ENCODE measurements around the gene ADH1C.

The ADH1C gene

DNA sequence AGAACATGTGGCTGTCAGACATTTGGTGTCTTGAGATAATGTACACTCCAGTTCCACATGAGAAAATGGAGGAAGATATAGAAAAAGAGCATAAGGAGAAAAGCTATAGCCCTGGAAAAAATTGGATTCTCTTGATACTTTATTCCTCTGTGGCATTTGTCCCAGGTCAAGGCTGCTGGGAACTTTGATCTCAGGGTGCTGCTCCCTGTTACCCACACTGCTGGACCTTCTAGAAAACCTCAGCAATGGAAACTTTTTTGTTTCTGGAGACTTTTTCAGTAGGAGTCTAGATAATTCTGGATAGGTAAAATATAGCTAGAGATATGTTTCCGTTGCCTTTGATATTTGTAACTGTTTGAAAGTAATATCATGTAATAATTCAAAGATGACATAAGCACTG lies 11.1 kb downstream of the ADH1C start:
- no peak for TF ChIP-seq POLR2AphosphoS5 (IDR thresholded peaks at IDR 0.05; ENCODE audit: low read depth, low read length)
- no peak for TF ChIP-seq FOXP2 (optimal IDR thresholded peaks at IDR 0.05; ENCODE audit: borderline replicate concordance, extremely low read depth, extremely low read length, insufficient read depth)
- TF ChIP-seq TAF1 (IDR thresholded peaks at IDR 0.05; ENCODE audit: borderline replicate concordance, insufficient read depth, low read length): no peak
- TF ChIP-seq, protein P1, sequence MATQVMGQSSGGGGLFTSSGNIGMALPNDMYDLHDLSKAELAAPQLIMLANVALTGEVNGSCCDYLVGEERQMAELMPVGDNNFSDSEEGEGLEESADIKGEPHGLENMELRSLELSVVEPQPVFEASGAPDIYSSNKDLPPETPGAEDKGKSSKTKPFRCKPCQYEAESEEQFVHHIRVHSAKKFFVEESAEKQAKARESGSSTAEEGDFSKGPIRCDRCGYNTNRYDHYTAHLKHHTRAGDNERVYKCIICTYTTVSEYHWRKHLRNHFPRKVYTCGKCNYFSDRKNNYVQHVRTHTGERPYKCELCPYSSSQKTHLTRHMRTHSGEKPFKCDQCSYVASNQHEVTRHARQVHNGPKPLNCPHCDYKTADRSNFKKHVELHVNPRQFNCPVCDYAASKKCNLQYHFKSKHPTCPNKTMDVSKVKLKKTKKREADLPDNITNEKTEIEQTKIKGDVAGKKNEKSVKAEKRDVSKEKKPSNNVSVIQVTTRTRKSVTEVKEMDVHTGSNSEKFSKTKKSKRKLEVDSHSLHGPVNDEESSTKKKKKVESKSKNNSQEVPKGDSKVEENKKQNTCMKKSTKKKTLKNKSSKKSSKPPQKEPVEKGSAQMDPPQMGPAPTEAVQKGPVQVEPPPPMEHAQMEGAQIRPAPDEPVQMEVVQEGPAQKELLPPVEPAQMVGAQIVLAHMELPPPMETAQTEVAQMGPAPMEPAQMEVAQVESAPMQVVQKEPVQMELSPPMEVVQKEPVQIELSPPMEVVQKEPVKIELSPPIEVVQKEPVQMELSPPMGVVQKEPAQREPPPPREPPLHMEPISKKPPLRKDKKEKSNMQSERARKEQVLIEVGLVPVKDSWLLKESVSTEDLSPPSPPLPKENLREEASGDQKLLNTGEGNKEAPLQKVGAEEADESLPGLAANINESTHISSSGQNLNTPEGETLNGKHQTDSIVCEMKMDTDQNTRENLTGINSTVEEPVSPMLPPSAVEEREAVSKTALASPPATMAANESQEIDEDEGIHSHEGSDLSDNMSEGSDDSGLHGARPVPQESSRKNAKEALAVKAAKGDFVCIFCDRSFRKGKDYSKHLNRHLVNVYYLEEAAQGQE (IDR thresholded peaks at IDR 0.05; ENCODE audit: insufficient read depth in 1 of 2, low read depth in 2 of 2, low read length in 2 of 2): no peak
- TF ChIP-seq SIN3A (IDR thresholded peaks at IDR 0.05; ENCODE audit: borderline replicate concordance, insufficient read depth, low read length): no peak

GRCh38 chr4:99339172-99339571 lies 13.4 kb downstream of the ADH1C start:
- TF ChIP-seq TAF1 (IDR thresholded peaks at IDR 0.05; ENCODE audit: borderline replicate concordance, insufficient read depth, low read length) (no peak), FOXP2 (optimal IDR thresholded peaks at IDR 0.05; ENCODE audit: borderline replicate concordance, extremely low read depth, extremely low read length, insufficient read depth) (no peak), POLR2AphosphoS5 (IDR thresholded peaks at IDR 0.05; ENCODE audit: low read depth, low read length) (no peak), SIN3A (IDR thresholded peaks at IDR 0.05; ENCODE audit: borderline replicate concordance, insufficient read depth, low read length) (no peak)
- TF ChIP-seq, protein P1 (IDR thresholded peaks at IDR 0.05; ENCODE audit: insufficient read depth in 1 of 2, low read depth in 2 of 2, low read length in 2 of 2): no peak

DNA sequence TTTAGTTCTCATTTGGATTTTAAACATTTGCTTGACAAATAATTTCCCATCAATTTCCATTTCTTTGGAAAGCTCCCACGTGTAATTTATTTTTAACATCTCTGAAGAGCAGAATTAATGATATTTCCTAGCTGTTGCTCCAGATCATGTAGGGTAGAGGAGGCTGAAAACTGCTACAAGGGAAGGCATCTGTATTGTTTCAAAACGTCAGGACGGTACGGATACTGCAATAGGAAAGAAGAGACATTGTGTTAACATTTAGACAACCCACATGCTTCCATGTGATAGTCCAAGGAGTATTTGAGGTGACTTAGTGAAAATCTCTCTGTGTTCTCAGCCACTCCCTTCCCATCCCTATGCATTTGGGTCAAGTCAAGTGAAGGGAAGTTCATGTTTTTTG lies 16.0 kb downstream of the ADH1C start:
- no peak for TF ChIP-seq FOXP2 (optimal IDR thresholded peaks at IDR 0.05; ENCODE audit: borderline replicate concordance, extremely low read depth, extremely low read length, insufficient read depth)
- TF ChIP-seq, protein P1 (IDR thresholded peaks at IDR 0.05; ENCODE audit: insufficient read depth in 1 of 2, low read depth in 2 of 2, low read length in 2 of 2): no peak
- no peak for TF ChIP-seq TAF1 (IDR thresholded peaks at IDR 0.05; ENCODE audit: borderline replicate concordance, insufficient read depth, low read length)
- TF ChIP-seq SIN3A (IDR thresholded peaks at IDR 0.05; ENCODE audit: borderline replicate concordance, insufficient read depth, low read length): no peak
- TF ChIP-seq POLR2AphosphoS5 (IDR thresholded peaks at IDR 0.05; ENCODE audit: low read depth, low read length): no peak

- TF ChIP-seq FOXP2 (optimal IDR thresholded peaks at IDR 0.05; ENCODE audit: borderline replicate concordance, extremely low read depth, extremely low read length, insufficient read depth) (no peak), SIN3A (IDR thresholded peaks at IDR 0.05; ENCODE audit: borderline replicate concordance, insufficient read depth, low read length) (no peak), TAF1 (IDR thresholded peaks at IDR 0.05; ENCODE audit: borderline replicate concordance, insufficient read depth, low read length) (no peak), POLR2AphosphoS5 (IDR thresholded peaks at IDR 0.05; ENCODE audit: low read depth, low read length) (no peak)
- TF ChIP-seq, protein P1 (IDR thresholded peaks at IDR 0.05; ENCODE audit: insufficient read depth in 1 of 2, low read depth in 2 of 2, low read length in 2 of 2): no peak
These were observed 17.7 kb downstream of the ADH1C start for GRCh38 chr4:99334880-99335279.

- TF ChIP-seq TAF1 (IDR thresholded peaks at IDR 0.05; ENCODE audit: borderline replicate concordance, insufficient read depth, low read length) (no peak), FOXP2 (optimal IDR thresholded peaks at IDR 0.05; ENCODE audit: borderline replicate concordance, extremely low read depth, extremely low read length, insufficient read depth) (no peak), SIN3A (IDR thresholded peaks at IDR 0.05; ENCODE audit: borderline replicate concordance, insufficient read depth, low read length) (no peak), POLR2AphosphoS5 (IDR thresholded peaks at IDR 0.05; ENCODE audit: low read depth, low read length) (no peak)
- TF ChIP-seq, protein P1 (IDR thresholded peaks at IDR 0.05; ENCODE audit: insufficient read depth in 1 of 2, low read depth in 2 of 2, low read length in 2 of 2): no peak
These were observed 21.9 kb downstream of the ADH1C start for GRCh38 chr4:99330648-99331047.

All from PFSK-1 (cell line).